Adrenal gland (tissue), 5 donors: ENCODE data around the gene PARG.

Source experiments
- CTCF ChIP-seq, 6 experiments: fragments of 450-650 bp in 4 of 6; fragments of 200-600 bp in 2 of 6; sonication (generic) in 1 of 6; IDR thresholded peaks; 1 replicate in 5 of 6; 2 replicates in 1 of 6; pipeline versions ENCODE4 v1.5.1 to v1.8.0; 2016 to 2021; ENCODE audit warnings: antibody characterized with exemption in 6 of 6, mild to moderate bottlenecking in 2 of 6, moderate library complexity in 1 of 6
- POLR2A ChIP-seq, 2 donors: fragments of 450-650 bp; IDR thresholded peaks; one replicate each; pipeline ENCODE4 v1.6.1; 2017; ENCODE audit warnings: antibody characterized with exemption in 2 of 2, mild to moderate bottlenecking in 2 of 2, moderate library complexity in 1 of 2
- donor health status: DM: no; HTN: no; CAD: no.

GRCh38 chr10:49784681-49785080 lies 157.1 kb downstream of the PARG start:
- TF ChIP-seq CTCF (IDR thresholded peaks at IDR 0.05) = no peak
- TF ChIP-seq POLR2A (IDR thresholded peaks at IDR 0.05) = no peak
